Mucosa of stomach (tissue), 1 donor: Measurements from ENCODE around the gene RILPL2.
"Not testable (repeated sequence)": the region's sequence is repeated elsewhere in the genome, so short reads cannot be mapped to it uniquely, and the experiment has no call there.

Source experiments
- H3K27me3 ChIP-seq: one replicate; pipeline ENCODE4 v1.7.0; 2013; ENCODE audit warnings: mild to moderate bottlenecking, low read length; ENCODE audit not compliant: control insufficient read depth, insufficient read depth
- H3K36me3 ChIP-seq: one replicate; pipeline ENCODE4 v1.7.0; 2013; ENCODE audit warnings: low read length; ENCODE audit not compliant: control insufficient read depth, insufficient read depth
- H3K4me1 ChIP-seq: one replicate; pipeline ENCODE4 v1.7.0; 2013; ENCODE audit warnings: mild to moderate bottlenecking, low read length; ENCODE audit not compliant: control insufficient read depth, insufficient read depth
- H3K4me3 ChIP-seq: one replicate; pipeline ENCODE4 v1.7.0; 2013; ENCODE audit warnings: low read length
- H3K9ac ChIP-seq: one replicate; pipeline ENCODE4 v1.7.0; 2013; ENCODE audit warnings: mild to moderate bottlenecking, low read length, moderate library complexity
- H3K9me3 ChIP-seq: one replicate; pipeline ENCODE4 v1.7.0; 2013; ENCODE audit warnings: mild to moderate bottlenecking, low read length, moderate library complexity; ENCODE audit not compliant: control insufficient read depth
- donor health status: Pancreatic carcinoma.

RILPL2 gene

GRCh38 chr12:123471374-123472068 lies 35.0 kb upstream of the RILPL2 start:
- Histone ChIP-seq H3K4me3 (no peak overlapping the region), H3K9me3 (no peaks in the 10 kb centered on the region), H3K9ac (no peak overlapping the region), H3K36me3 (peaks cover 7% of the 10 kb centered on the region), H3K27me3 (no peaks in the 10 kb centered on the region), H3K4me1 (no peaks in the 10 kb centered on the region)

- Histone ChIP-seq H3K4me1 (no peaks in the 10 kb centered on the region), H3K4me3 (no peak overlapping the region), H3K9me3 (no peaks in the 10 kb centered on the region), H3K36me3 (peaks cover 7% of the 10 kb centered on the region), H3K9ac (no peak overlapping the region), H3K27me3 (no peaks in the 10 kb centered on the region)
Observed at GRCh38 chr12:123469978-123470377, 33.5 kb upstream of the RILPL2 start.

- no peak overlapping the region for H3K4me3 ChIP-seq
- H3K36me3 ChIP-seq: peaks cover 7% of the 10 kb centered on the region
- no peaks in the 10 kb centered on the region for H3K27me3 ChIP-seq
- H3K9me3 ChIP-seq: no peaks in the 10 kb centered on the region
- no peak overlapping the region for H3K9ac ChIP-seq
- no peaks in the 10 kb centered on the region for H3K4me1 ChIP-seq
Observed at GRCh38 chr12:123468786-123469185, 32.3 kb upstream of the RILPL2 start.

- H3K36me3 ChIP-seq: no peaks in the 10 kb centered on the region
- H3K9me3 ChIP-seq: no peaks in the 10 kb centered on the region
- H3K4me1 ChIP-seq: no peaks in the 10 kb centered on the region
- no peak overlapping the region for H3K9ac ChIP-seq
- H3K4me3 ChIP-seq: no peak overlapping the region
- H3K27me3 ChIP-seq: no peaks in the 10 kb centered on the region
Observed at GRCh38 chr12:123465084-123465483, 28.6 kb upstream of the RILPL2 start.

- H3K4me3 ChIP-seq, H3K36me3 ChIP-seq, H3K4me1 ChIP-seq, H3K9me3 ChIP-seq, H3K9ac ChIP-seq, H3K27me3 ChIP-seq: not testable (repeated sequence)
Observed at GRCh38 chr12:123463174-123463573, 26.7 kb upstream of the RILPL2 start.

GRCh38 chr12:123457980-123458779 lies 21.7 kb upstream of the RILPL2 start, which contains the start of gene SNRNP35:
SNRNP35 (plus strand) TSS chr12:123458139; CDS start chr12:123465541, 7,402 bp downstream.
- peak within 1 kb of the TSS; percentile 97 for H3K4me3 ChIP-seq
- H3K27me3 ChIP-seq: no peaks in the 10 kb centered on the region
- H3K9me3 ChIP-seq: no peaks in the 10 kb centered on the region
- peak within 1 kb of the TSS; percentile 99 for H3K9ac ChIP-seq
- no peaks in the 10 kb centered on the region for H3K36me3 ChIP-seq
- H3K4me1 ChIP-seq: no peaks in the 10 kb centered on the region

GRCh38 chr12:123453165-123453564 lies 16.7 kb upstream of the RILPL2 start:
- no peak overlapping the region for H3K4me3 ChIP-seq
- H3K4me1 ChIP-seq: no peaks in the 10 kb centered on the region
- H3K27me3 ChIP-seq: no peaks in the 10 kb centered on the region
- H3K36me3 ChIP-seq: no peaks in the 10 kb centered on the region
- H3K9me3 ChIP-seq: no peaks in the 10 kb centered on the region
- no peak overlapping the region for H3K9ac ChIP-seq

GRCh38 chr12:123452276-123452550 lies 15.7 kb upstream of the RILPL2 start:
- not testable (repeated sequence) for H3K9me3 ChIP-seq, H3K4me3 ChIP-seq, H3K4me1 ChIP-seq, H3K9ac ChIP-seq, H3K36me3 ChIP-seq, H3K27me3 ChIP-seq

- no peaks in the 10 kb centered on the region for H3K9me3 ChIP-seq
- H3K4me3 ChIP-seq: no peak overlapping the region
- H3K4me1 ChIP-seq: peaks cover 13% of the 10 kb centered on the region
- no peaks in the 10 kb centered on the region for H3K36me3 ChIP-seq
- H3K9ac ChIP-seq: no peak overlapping the region
- no peaks in the 10 kb centered on the region for H3K27me3 ChIP-seq
Observed at GRCh38 chr12:123450636-123451035, 14.2 kb upstream of the RILPL2 start.

GRCh38 chr12:123449856-123450255 lies 13.4 kb upstream of the RILPL2 start:
- H3K27me3 ChIP-seq: no peaks in the 10 kb centered on the region
- no peak overlapping the region for H3K4me3 ChIP-seq
- H3K4me1 ChIP-seq: peaks cover 17% of the 10 kb centered on the region
- H3K36me3 ChIP-seq: no peaks in the 10 kb centered on the region
- no peak overlapping the region for H3K9ac ChIP-seq
- no peaks in the 10 kb centered on the region for H3K9me3 ChIP-seq

GRCh38 chr12:123449249-123449733 lies 12.8 kb upstream of the RILPL2 start:
- H3K9ac ChIP-seq: no peak overlapping the region
- H3K27me3 ChIP-seq: no peaks in the 10 kb centered on the region

GRCh38 chr12:123446333-123446713 lies 9.8 kb upstream of the RILPL2 start:
- Histone ChIP-seq H3K9me3 (no peaks in the 10 kb centered on the region), H3K27me3 (no peaks in the 10 kb centered on the region), H3K4me1 (peaks cover 20% of the 10 kb centered on the region), H3K36me3 (no peaks in the 10 kb centered on the region), H3K9ac (peak overlapping the region; percentile 3), H3K4me3 (no peak overlapping the region)

More at GRCh38 chr12:123449249-123449733, 12.8 kb upstream of the RILPL2 start:
- Histone ChIP-seq H3K9me3 (no peaks in the 10 kb centered on the region), H3K36me3 (no peaks in the 10 kb centered on the region), H3K4me3 (peak overlapping the region; percentile 0), H3K4me1 (peaks cover 20% of the 10 kb centered on the region)
